Lower leg skin (tissue), 4 donors: ENCODE data around the gene GATA2. TPM values are rescaled to one million over a fixed set of nuclear protein-coding genes. Genes with fewer than 3 reads are reported as not detected.

ENCODE experiments used
- DNase-seq, 2 donors: peaks; one replicate each; pipeline ENCODE4 v3.0.0-alpha.2; 2019; ENCODE audit warnings: low spot score in 2 of 2
- H3K4me3 ChIP-seq: fragments of 200-600 bp; sonication (generic); 2 replicates; pipeline ENCODE4 v1.5.1; 2017; ENCODE audit warnings: mild to moderate bottlenecking, low read depth; ENCODE audit not compliant: poor library complexity, severe bottlenecking
- POLR2A ChIP-seq, 2 donors: fragments of 450-650 bp; IDR thresholded peaks; one replicate each; pipeline ENCODE4 v1.6.1; 2016 to 2017; ENCODE audit warnings: antibody characterized with exemption in 2 of 2, mild to moderate bottlenecking in 1 of 2, moderate library complexity in 1 of 2
- WGBS, 2 donors: methylation state at CpG; one replicate each; pipeline ENCODE4 v1.1.5; 2018; 5-methylcytosine and 5-hydroxymethylcytosine counted together
- intact Hi-C: fragments of 100-400 bp; cut with DNase I; formaldehyde crosslinking; loops from one replicate; pipeline ENCODE4 v1.15.0; 2023; ENCODE audit warnings: low total_unique reads
- total RNA-seq, 4 donors: library from RNA; depleted of rRNA; stranded (reverse); fragments of >200 nt; gene quantifications; one replicate each; pipeline ENCODE4 v1.1.0, GENCODE V29; 2016
- TF ChIP-seq, protein P1 (sequence below), 3 donors: fragments of 450-650 bp; IDR thresholded peaks; one replicate each; pipeline ENCODE4 v1.5.1; 2016; ENCODE audit warnings: antibody characterized with exemption in 3 of 3, mild to moderate bottlenecking in 3 of 3, moderate library complexity in 2 of 3

The GATA2 gene
- total RNA-seq, 4 donors from 2014 or later: 2.3 to 9.3 (median 6.6) TPM

DNA sequence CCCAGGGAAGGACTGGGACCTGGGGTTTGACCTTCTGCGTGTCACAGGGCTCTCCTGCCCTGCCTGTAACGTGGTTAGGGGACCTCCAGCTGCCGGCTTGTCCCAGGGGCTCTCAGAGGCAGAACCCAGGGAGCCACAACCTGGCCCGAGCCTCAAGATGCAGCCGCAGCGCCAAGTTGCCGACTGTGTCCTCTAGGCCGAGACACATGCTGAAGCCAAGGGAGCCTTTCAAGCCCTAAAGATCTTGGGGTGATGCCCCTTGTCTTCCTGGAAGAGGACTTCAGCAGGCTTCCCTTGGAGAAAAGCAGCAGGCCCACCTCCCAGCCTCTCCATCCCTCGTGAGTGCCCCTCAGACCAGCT, 33.6 kb downstream of the GATA2 start:
- intact Hi-C loops: no loop called here
- no peak overlapping the region for H3K4me3 ChIP-seq

DNA sequence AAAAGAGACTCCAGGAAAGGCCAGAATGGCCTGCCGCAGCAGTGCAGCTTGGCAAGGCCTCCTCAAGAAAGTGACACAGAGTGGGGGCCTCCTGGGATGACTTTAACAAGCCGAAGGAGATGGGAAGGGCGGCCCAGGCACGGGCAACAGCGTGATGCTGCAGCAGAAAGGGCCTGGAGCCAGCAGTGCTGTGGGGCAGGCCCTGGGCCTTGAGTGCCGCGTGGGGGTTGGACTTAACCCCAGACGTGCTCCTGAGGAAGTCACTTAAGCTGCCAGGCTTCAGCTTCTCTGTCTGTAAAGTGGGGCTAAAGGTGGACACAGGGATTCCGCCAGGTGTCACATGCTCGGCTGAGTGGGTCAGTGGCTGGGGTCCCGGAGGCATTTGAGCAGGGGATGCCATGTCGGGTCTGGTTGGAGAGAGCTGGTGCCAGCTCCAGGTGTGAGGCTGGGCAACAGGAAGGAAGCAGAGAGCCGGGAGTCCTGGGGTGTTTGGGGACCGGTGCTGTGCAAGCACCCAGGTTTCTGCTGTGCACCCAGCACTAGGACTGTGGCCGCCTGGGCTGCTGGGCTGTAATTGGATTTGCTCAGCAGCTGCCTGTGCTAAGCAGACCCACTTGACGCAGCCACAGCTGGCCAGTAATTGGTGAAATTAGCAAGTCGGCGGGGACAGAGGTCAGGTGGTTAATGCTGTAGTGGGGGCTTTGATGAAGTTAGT, 34.1 kb downstream of the GATA2 start:
- no peak overlapping the region for H3K4me3 ChIP-seq
- DNase-seq: no peak
- intact Hi-C loops: no loop called here
- TF ChIP-seq, protein P1, sequence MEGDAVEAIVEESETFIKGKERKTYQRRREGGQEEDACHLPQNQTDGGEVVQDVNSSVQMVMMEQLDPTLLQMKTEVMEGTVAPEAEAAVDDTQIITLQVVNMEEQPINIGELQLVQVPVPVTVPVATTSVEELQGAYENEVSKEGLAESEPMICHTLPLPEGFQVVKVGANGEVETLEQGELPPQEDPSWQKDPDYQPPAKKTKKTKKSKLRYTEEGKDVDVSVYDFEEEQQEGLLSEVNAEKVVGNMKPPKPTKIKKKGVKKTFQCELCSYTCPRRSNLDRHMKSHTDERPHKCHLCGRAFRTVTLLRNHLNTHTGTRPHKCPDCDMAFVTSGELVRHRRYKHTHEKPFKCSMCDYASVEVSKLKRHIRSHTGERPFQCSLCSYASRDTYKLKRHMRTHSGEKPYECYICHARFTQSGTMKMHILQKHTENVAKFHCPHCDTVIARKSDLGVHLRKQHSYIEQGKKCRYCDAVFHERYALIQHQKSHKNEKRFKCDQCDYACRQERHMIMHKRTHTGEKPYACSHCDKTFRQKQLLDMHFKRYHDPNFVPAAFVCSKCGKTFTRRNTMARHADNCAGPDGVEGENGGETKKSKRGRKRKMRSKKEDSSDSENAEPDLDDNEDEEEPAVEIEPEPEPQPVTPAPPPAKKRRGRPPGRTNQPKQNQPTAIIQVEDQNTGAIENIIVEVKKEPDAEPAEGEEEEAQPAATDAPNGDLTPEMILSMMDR (IDR thresholded peaks at IDR 0.05): no peak
- whole genome bisulfite sequencing, 2 donors: 77% methylated on average over 18 of the region's 18 CpGs

More for the DNA sequence above, 33.6 kb downstream of the GATA2 start:
- no peak for DNase-seq
- WGBS, 2 donors: 77 to 98% methylated on average over 8 to 9 of the region's 9 CpGs
- TF ChIP-seq, protein P1 (IDR thresholded peaks at IDR 0.05): no peak
- TF ChIP-seq POLR2A (IDR thresholded peaks at IDR 0.05): no peak

DNA sequence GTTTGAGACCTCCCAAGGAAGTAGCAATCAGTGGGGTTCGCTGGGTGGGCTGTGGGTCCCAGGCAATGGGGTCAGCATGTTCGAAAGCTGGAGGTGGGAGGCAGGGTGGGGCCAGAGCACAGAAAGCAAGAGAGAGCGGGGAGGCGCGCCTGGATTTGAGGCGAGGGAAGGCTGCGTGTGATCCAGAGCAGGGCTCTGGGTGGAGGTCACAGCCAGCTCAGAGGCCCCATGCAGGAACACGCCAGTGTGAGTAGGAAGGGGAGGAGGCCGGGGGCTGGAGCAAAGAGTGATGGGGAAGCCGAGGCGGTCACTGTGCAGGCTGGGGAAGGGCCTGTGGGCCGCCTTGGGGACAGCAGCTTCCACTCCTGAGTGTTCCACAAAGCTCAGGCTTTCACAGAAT, 35.1 kb downstream of the GATA2 start:
- no peak for DNase-seq
- TF ChIP-seq, protein P1 (IDR thresholded peaks at IDR 0.05): no peak
- no peak for TF ChIP-seq POLR2A (IDR thresholded peaks at IDR 0.05)
- H3K4me3 ChIP-seq: no peak overlapping the region
- intact Hi-C loops: no loop called here
- 83 to 86% methylated on average over 12 of the region's 12 CpGs for WGBS, 2 donors

DNA sequence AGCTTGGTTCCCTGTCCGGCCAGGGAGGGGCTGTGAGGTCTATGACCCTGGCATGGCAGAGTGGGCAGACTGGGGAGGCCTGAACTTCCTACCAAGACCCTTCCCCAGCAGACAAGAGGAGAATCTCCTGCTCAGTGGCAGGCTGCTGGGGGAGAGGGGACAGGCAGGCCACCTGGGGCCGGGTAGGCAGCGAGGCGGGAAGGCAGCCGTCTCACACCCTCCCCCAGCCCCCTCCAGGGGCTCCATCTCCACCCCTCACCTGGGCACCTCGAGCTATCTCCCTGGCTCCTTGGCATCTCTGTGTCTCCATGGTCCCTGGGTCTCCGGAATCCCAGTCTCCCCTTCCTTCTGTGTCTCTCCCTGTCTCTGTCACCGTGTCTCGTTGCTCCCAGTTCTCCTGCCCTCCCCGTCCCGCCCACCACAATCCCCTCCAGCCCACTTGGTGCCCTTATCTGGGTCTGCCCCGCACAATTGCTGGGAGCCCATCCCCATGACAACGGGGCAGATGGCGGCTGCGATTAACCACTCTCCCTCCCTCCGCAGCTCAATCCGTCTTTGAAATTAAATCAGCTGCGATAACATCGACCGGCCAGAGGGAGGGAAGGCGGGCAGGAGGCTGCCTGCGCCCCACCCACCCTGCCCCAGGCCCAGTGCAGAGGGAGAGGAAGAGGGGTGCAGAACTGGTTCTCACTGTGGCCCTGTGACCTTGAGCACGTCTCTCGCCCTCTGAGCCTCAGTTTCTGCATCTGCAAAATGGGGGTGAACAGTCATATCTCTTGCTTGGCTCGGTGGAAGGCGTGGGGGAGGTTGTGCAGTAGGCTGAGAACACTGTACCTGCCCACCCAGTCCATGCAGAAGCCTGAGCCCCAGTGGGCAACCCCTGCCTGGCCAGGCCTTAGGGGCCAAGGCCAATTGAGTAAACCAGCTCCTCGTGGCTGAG, 36.0 kb downstream of the GATA2 start:
- no peak for DNase-seq
- TF ChIP-seq, protein P1 (IDR thresholded peaks at IDR 0.05): no peak
- no peak for TF ChIP-seq POLR2A (IDR thresholded peaks at IDR 0.05)
- intact Hi-C loops: no loop called here
- no peak overlapping the region for H3K4me3 ChIP-seq
- WGBS, 2 donors: 38 to 41% methylated on average over 26 to 27 of the region's 27 CpGs

DNA sequence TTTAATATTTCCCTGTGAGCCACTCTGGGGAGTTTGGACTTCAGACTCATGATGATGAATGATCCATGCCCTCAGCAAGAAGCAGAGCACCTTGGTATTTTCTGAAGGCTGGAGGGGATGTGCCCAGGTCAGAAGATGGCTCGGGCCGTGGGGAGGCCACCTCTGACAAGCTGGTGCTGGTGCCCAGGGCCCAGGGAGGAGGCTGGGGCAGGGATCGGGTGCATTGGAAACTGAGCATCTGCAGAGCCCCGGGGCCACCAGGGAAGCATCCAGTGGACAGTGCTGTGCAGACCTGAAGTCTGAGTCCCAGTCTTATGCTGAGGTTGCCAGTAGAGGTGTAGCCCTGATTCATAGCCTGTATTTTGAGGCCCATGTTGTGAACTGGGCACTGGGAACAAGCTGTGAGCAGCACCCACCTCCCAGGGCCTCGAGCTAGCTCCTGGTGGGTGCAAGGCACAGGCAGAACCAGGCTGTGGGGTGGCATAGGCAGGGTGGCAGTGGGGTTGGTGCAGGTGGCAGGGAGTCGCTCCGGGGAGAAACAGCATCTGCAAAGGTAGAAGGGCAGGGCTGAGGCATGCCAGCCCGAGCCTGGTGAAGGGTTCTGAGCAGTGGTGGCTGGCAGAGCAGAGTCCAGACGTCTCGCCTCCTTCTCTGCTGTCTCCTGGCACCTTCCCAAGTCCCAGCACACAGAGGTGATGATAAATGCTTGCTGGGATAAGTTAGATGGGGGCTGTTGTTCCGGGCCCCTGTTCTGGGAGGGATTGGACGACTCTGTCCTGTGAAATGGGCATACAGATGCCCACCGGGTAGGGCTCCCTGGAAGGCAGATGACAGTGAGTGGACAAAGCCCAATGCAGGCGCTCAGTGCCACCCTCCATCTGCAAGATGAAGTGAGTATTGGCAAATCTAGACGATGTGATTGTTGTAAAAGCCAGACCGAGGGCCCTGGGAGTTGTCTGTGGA, 36.9 kb downstream of the GATA2 start:
- WGBS, 2 donors: 63 to 69% methylated on average over 16 of the region's 16 CpGs
- no peak overlapping the region for H3K4me3 ChIP-seq
- intact Hi-C loops: no loop called here
- DNase-seq: no peak
- TF ChIP-seq POLR2A (IDR thresholded peaks at IDR 0.05): no peak
